ENCODE data around the gene C10orf53.

The C10orf53 gene, protein sequence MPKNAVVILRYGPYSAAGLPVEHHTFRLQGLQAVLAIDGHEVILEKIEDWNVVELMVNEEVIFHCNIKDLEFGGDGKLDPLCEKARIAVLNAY

DNA sequence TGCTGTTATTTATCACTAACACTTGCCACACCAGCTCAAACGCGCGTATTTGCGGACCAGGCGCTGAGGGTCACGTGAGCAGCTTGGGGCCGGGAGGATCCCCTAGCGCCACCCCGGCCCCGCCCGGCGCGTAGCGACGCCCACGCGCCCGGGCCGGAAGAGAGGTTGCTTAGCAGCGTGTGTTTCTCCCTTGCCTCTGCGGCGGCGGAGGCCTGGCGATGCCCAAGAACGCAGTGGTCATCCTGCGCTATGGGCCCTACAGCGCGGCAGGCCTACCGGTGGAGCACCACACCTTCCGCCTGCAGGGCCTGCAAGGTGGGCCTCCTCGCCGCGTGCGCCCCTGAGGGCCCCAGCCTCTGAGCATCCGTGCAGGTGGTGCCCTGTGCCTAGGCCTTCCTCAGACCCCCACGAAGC is at the start of gene C10orf53:
Gene C10orf53, plus strand, starts transcription at position 172 of the 414 bp plus-strand sequence. Its CDS starts 47 bp downstream, at position 219.
- no peak for DNase-seq

DNA sequence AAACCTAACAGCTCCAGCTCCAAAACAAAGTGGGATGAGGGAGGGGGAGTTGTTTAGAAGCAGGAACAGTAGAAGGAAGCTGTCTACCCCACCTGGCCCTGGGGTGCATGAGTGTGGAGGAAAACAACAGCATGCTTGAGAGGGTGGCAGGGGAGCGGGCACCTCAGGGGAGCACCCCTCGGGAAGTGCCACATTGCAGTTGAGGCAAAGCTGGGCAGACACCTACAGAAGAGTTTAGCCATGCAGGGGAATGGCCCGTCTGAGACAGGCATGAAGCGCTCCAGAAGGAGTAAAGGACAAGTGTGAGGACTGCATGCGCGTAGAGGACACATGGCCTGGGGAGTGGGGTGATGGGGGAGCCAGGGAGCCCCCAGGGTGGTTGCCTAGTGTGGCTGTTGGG is 47.5 kb upstream of the C10orf53 start:
- no peak for DNase-seq

DNA sequence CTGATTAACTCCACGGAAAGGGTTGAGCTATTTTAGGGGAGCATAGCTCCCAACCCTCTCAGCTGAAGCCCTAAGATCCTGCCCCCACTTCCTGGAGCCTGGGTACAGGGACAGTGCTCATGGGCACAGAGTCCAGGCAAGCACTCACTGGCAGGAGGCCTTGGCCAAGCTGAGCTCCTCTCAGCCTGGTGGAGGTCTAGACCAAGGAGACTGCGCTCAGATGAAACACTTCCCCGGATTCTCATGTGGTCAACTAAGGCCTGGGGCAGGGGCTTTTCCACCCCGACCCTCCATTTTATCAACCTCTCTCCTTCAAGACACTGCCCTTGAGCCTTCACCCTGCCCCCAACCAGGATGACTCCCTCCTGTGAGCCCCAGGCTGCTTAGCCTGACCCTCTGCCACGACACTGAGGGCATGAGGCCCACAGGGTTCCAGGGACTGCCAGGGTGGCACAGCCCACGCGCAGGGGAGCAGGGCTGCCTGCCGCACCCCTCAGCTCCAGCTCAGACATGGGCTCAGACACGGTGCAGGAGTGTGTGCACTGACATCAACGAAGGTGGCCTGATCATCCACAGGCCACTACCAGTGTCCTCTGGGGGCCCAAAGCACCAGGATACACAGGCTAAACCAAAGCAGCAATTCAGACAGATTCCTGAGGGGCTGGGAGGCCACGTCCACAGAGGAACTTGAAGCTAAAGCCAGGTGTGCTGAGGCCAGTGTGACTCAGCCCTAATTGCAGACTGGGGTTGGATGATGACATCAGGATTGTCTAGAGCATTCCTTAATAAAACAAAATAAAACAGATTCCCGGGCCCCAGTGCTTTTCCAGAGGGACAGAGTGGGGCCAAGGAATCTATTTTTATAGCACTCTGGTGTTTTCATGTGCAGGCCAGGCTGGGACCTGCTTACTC is 46.8 kb upstream of the C10orf53 start:
- no peak for DNase-seq

DNA sequence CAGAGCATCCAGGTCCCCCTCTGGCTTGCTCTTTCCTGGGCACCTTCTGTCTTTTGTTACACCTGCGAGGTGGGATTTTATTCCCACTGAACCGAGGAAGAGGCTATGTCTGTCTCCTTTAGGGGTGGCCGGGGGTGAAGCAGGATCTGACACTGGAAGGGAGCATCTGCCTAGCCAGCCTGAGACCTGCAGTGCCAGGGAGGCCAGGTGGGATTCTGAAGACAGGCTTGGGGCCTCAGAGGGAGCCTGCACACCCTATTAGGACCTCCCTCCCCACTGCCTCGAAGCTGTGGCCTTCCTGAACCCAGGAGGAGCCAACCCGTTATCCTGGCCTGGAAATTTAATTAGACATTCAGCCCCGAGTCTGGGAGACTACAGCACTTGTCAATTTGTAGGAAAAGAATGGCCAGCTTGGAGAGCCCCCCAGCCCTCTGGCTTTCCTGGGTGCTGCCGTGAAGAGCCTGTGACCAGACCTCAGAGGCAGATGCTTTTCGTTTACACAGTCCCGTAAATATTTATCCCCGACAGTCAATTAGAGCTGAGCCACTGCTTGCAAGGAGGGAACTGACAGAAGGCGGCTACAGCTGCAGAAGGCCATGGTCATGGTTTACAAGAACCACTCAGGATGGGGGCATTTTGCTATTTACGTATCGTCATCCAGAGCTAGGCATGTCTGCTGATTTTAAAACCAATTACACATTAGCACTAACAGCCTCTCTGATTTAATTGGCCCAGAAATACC is 46.0 kb upstream of the C10orf53 start:
- DNase-seq = no peak

DNA sequence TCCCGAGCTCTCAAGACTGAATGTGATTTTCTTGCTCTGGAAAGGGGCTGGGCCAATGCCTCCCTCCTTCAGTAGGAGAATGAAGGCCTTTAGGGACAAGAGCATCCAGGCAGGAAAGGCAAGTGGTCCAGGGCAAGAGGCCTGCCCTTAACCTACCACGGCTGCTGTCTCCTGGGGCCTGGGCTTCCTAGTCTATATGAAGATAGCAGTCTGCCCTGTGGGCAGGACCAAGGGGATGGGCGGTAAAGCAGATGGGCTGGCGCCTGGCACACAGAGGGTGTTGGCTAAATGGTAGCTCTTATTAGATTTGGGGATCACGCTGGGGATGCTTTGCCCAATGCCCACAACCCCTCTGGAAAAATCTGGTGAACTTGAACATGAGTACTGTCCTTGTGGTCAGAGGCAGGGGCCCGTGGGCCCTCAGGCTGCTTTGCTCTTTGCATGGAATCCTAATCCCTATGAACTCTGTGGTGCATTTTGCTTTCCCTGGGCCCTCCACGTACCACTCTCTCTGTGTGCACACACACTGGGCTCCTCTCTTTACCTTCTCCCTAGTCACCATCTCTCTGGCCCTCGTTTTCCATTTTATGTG is 45.3 kb upstream of the C10orf53 start:
- DNase-seq = no peak

DNA sequence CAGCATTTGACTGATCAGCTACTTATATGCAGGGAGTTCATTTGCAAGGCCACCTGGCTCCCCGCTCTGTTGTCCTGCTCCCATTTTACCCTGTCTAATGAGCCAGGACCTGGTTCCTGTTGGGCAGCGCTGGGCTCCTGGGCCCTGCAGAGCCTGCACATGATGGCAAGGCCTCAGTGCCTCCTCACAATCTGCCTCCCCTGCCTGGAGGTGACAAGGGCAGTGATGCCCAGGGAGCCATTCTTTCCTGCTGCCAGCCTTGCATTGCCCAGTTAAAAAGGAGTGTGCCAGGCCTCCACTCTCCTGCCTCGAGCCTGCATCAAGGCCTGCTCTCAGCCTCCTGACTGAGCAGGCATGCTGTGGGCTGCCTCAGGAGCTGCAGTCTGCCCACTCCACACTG is 37.1 kb upstream of the C10orf53 start:
- no peak for DNase-seq

DNA sequence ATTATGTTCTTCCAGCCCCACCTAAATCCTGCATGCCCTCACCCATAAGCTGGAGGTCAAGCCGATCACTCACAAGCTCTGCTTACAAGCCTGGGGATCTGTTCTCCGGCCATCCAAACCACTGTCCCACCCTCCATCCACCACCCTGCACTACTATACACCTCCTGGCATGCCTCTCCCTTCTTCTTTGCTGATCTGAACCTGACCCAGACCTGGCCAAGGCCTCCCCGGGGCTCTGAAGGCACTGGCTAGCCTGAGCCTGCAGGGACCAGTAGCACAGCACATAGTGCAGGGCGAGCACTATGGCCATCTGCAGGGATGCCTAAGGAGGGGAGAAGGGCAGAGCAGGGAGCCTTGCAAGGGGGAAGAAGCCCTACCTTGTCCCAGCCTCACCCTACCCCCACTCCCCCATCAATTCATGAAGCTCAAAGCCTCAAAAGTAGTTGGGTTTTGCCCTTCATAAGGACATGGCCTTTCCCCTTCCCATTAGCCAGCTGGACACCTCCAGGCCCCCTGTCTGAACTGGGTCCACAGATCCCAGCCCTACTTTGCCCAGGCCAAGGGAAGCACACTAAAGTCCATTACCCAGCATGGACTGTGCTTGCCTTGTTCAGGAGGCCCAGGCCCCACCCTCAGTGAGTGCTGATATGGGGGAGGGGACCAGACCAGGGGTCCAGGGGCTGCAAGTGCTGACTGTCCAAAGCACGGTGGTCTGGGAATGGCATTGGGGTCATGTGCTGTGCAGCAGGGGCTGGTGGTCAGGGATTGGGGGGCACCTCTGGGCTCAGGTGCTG is 36.0 kb upstream of the C10orf53 start:
- DNase-seq = no peak

DNA sequence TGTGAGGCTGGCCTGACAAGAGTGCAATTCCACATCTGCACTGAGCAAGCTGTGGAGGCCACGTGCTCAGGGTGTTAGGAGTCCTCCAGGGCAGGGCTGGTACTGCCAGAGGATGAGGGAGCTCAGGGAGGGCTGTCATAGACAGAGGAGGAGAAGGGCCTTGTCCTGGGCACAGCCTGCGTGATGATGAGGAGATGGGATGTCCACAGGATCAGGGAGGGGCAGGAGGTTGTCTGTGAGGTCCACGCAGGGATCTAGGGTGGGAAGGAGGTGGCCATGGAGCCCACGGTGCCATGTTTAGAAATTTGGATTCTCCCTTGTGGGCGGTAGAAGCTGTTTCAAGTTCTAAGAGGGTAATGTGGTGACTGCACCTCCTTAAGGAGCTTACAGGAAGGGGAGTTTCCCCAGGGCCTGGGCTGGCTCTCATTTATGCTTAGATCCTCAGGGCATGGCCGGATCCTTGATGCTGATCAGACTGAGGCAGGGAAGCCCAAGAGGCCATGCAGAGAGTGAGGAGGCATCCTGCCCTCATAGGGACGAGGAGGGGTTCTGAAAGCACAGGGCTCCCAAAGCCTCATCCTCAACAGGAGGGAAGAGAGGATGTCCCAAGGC is 35.3 kb upstream of the C10orf53 start:
- DNase-seq = no peak

DNA sequence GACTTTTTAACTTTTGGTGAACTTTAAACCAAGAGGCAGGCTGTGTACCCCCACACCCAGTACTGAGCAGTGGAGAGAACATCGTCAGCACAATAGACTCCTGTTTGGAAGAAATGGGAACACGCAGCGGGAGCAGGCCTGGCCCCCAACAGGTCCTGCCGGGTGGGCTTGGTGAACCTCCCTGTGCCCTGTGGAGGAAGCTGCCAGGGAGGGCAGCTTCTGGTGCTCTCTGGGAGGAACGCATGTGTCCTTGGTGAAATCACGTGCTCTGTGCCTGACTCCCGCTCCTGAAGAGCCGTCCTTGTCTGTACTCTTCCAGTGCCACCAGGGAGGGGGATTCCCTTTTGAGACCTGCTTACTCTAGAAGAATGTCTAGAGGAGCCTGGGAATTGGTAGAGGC is 34.0 kb upstream of the C10orf53 start:
- no peak for DNase-seq

DNA sequence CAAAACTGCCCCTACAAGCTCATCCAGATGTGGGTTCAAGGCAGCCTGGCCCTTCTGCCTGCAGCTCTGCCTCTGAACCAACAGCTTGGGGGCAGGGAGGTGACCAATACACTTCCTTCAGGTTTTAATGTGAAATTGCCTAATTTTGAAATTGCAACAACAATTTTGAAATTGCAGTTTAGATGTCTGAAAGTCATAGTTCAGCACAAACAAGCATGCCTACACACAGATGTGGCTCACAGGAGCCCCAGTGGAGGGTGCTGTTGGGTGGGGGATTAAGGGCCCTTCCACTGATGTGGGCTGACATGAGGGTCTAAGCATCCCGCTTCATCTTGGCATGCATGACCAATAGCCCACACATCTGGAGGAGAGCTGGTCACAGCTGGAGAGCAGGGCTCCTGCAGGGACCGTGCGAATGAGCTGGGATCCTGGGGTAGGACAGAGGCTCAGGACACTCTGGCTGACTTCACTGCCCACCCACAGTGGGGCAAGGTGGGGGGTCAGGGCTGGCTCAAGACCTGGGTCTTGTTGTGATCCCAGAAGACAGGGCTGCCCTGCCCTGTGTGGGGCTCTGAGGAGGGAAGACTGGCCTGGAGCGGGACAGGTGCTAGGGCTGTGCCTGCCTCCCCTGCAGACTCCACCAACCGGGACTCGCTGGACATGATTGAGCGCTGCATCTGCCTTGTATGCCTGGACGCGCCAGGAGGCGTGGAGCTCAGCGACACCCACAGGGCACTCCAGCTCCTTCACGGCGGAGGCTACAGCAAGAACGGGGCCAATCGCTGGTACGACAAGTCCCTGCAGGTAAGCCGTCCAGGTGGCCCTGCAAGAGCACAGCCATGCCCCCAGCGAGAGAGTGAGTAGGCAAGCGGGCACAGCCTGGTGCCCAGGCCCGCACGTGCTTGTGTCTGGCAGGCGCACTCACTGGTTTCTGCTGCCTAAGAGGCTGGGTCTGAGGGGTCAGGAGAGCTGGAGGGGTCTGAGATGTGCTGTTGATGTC is 33.3 kb upstream of the C10orf53 start:
- no peak for DNase-seq

DNA sequence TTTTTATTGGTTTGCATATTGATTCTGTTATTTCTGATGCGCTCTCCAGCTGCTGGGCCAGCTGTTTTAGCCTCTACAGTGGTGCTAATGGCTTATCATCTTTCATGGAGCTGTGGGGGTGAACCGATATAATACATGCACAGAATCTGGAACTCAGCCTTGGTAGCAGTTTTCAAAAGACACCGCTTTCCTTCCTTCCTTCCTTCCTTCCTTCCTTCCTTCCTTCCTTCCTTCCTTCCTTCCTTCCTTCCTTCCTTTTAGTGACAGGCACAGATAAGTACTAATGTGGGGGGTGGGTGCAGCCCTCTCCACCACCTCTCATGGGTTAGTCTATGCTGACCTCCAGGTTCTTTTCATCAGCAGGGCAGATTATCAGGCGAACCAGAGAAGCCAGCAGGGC is 31.9 kb upstream of the C10orf53 start:
- DNase-seq = no peak

DNA sequence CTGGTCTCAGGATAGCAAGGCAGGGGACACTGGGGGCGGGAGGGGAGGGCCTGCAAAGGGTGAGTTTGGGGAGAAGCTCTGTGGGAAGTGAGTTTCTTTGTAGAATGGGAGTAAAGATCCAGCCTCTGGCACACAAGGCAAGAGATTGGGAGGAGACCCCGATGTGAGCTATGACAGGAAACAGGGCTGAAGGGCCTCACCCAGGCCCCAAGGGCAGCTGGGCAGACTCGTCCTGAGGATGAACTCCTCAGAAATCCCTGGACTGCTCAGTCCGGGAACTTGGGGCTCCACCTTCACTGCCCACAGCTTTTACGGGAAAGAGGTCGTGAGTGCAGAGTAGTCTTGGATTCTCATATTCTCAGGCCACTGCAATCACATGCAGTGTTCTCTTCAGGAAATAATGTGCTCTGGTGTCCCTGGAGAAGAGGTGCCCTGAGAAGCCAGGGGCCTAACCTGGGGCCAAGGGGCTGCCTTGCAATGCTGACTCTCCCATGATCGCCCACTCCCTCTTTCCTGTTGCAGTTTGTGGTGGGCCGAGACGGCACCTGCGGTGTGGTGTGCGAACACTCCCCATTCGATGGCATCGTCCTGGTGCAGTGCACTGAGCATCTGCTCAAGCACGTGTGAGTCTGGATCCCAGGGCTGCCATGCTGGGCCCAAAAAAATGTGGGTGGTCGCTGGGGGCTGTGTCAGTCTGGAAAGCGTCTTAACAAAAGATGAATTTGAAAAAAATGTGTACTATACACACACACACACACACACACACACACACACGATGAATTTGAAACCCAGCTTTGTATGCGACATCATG is 31.3 kb upstream of the C10orf53 start:
- no peak for DNase-seq

DNA sequence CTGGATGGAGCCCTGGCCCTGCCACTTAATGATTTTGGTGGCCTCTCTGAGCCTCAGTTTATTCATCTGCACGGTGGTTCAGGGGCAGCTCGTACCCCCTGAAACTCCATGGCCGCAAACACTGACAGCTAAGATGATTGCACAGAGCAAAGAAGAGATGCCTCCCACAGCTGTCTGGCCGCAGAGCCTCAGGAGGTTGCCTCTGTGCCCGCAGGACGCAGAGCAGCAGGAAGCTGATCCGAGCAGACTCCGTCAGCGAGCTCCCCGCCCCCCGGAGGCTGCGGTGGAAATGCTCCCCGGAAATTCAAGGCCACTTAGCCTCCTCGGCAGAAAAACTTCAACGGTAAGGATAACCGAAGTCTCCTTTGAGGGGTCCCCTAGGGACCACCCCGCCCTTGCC is 30.2 kb upstream of the C10orf53 start:
- no peak for DNase-seq

DNA sequence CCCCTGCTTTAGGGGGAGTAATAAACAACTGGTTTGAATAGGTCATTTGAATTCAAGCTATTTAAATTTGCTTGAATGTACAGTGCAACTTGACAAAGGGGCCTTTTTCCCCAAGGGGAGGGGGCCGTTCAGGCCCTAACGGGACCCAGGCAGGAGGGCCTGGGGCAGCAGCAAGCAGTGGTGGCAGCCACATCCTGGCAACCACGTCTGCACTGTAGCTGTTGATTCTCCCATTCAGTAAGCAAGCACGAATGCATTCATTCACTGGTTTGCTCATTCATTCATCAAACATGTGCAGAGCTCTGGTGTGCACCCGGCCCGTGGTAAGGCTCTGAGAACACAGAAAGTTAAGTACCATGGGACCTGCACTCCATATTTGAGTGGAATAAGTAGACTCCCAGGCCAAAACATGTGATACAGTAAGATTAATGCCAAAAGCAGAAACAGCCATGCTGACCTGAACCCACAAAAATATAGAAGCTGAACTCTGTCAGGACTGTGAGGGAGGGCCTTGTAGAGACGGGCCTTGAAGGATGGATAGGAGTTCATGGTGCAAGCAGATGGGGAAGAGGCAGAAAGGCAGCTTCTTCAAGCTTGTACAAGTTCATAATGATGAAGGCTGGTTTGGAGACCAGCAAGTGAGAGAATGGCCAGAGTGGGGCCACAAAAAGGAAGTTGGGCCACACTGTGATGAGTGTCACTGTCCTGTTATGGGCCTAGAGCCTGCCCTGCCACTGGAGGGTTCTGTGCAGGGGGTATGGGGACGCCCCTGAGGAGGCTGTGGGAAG is 29.3 kb upstream of the C10orf53 start:
- no peak for DNase-seq

DNA sequence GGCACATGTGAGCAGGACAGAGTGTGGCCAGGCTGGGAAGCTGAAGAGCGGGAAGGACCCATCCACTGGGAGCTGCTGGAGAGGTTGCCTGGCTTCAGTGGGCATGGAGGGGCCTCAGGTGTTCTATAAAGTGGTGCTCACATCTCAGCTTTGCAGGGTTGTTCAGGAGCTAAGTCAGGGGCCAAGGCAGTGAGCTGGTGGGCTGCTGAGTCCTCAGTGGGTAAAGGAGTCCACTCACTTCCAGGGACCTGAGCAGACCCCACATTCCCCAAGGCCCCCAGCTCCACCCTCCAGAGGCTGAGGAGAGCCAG is 28.8 kb upstream of the C10orf53 start:
- DNase-seq = no peak

DNA sequence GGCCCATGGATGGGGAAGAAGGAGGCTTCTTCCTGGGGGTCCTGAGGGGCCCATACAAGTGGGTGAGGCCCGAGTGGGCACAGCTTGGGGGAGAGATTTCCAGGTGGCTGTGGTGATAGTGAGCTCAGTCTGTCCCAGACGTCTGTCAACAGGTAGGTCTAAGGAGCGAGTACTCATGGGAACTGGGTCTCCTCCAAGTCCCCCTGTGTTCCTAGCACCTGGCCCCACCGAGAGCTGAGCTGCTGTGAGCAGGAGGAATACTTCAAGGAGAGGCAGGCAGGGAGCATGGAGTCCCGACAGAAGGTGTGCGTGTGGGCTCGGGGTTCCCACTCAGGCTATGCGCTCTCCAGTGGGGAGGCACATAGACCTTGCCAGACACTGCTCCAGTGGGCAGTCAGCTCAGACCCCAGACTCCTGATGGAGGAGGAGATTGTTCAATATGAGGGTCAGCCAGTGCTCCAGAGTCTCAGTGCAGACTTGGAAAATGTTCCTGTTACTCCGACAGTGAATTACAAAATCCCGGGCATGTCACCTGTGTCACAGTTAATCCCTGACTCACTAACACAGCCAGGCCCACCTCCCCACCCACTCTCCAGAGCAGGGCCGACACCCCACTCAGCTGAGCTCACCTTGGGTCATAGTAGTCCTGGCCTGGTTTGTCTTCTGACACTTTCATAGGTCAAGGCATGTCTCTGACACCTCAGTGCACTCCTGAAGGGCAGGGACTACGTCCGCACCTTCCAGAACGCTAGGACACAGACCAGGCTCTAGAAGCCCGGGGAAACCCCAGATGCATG is 28.2 kb upstream of the C10orf53 start:
- DNase-seq = no peak

DNA sequence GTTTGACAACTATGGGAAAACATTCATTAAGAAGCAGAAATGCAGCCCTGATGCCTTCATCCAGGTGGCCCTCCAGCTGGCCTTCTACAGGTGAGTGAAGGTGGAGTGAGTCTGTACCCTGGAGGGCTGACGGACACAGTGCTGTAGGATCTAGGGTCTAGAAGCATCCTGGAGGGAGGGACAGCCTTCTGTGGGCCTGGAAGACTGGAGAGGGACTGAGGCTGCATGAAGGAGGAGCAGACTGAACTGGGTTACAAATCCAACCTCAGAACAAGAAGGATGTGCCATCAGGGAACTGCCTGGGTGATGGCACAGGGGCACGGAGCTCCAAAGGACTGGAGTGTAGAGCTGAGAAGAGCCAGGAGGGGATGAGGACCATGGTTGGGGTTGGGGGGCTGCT is 27.5 kb upstream of the C10orf53 start:
- no peak for DNase-seq
